Measurements from ENCODE around the gene CDC123. TPM values are rescaled to one million over a fixed set of nuclear protein-coding genes. Genes with fewer than 3 reads are reported as not detected.

Gene CDC123
- total RNA-seq, 1 experiment from 2014 or later = 132 TPM

DNA sequence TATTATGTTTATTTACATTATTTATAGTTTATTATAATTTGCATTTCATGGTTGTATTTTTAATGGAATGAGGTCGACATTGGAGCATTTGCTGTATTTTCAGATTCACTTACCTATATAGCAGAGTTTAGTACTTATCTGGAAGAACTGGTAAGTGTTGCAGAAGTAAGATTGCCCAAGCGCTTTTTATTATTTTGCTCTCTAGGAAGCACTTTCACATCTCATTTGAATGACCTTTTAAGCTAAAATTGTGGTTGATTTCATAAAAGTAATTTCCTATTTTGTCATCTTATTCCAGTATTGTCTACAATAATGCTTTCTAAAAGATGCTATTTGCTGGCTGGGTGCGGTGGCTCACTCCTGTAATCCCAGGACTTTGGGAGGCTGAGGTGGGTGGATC, 37.9 kb upstream of the CDC123 start:
- no TSS peak for BruUV-seq (replicated peaks)
- CTCF ChIA-PET = no interaction called here
- Histone ChIP-seq H3K79me2 (ENCODE audit: insufficient read depth, low read length) (no peaks in the 10 kb centered on the region), H4K20me1 (ENCODE audit: insufficient read depth) (no peaks in the 10 kb centered on the region), H2AFZ (ENCODE audit: low read depth, low read length, poor library complexity, severe bottlenecking) (no peak overlapping the region), H3K27me3 (ENCODE audit: insufficient read depth, low read length) (no peaks in the 10 kb centered on the region), H3K4me3 (replicated peaks in 1 of 2; ENCODE audit: low read depth in 1 of 2, low read length in 2 of 2) (no peak overlapping the region), H3K9ac (ENCODE audit: low read length) (no peak overlapping the region), H3K4me1 (ENCODE audit: control insufficient read depth in 1 of 2, insufficient read depth in 2 of 2, low read length in 2 of 2) (no peaks in the 10 kb centered on the region), H3K27ac (ENCODE audit: low read depth, low read length) (no peak overlapping the region), H3K9me2 (ENCODE audit: insufficient read depth) (no peaks in the 10 kb centered on the region), H3K36me3 (ENCODE audit: control insufficient read depth in 1 of 2, insufficient read depth in 2 of 2, low read length in 2 of 2) (peaks cover 6 to 11% of the 10 kb centered on the region in 2 experiments; a peak in 3 of 4 replicates), H3K4me2 (ENCODE audit: low read length) (no peak overlapping the region), H3K9me3 (ENCODE audit: control insufficient read depth in 1 of 2, insufficient read depth in 1 of 2, low read depth in 1 of 2, low read length in 2 of 2) (no peaks in the 10 kb centered on the region)
- intact Hi-C loops (cut with micrococcal nuclease) = no loop called here
- POLR2A ChIA-PET = no interaction called here
- no peak for TF ChIP-seq FOSL1 (IDR thresholded peaks at IDR 0.05; ENCODE audit: low read depth)
- no peak for TF ChIP-seq ELF1 (IDR thresholded peaks at IDR 0.05; ENCODE audit: borderline replicate concordance, low read depth)
- TF ChIP-seq EGR1 (IDR thresholded peaks at IDR 0.05; ENCODE audit: low read depth) = no peak
- TF ChIP-seq, protein P1, sequence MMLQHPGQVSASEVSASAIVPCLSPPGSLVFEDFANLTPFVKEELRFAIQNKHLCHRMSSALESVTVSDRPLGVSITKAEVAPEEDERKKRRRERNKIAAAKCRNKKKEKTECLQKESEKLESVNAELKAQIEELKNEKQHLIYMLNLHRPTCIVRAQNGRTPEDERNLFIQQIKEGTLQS (IDR thresholded peaks at IDR 0.05) = no peak
- TF ChIP-seq ZNF274 (IDR thresholded peaks at IDR 0.05; ENCODE audit: low read depth, low read length) = no peak
- TF ChIP-seq RAD21 (IDR thresholded peaks at IDR 0.05; ENCODE audit: low read depth) = no peak
- TF ChIP-seq, protein P2, sequence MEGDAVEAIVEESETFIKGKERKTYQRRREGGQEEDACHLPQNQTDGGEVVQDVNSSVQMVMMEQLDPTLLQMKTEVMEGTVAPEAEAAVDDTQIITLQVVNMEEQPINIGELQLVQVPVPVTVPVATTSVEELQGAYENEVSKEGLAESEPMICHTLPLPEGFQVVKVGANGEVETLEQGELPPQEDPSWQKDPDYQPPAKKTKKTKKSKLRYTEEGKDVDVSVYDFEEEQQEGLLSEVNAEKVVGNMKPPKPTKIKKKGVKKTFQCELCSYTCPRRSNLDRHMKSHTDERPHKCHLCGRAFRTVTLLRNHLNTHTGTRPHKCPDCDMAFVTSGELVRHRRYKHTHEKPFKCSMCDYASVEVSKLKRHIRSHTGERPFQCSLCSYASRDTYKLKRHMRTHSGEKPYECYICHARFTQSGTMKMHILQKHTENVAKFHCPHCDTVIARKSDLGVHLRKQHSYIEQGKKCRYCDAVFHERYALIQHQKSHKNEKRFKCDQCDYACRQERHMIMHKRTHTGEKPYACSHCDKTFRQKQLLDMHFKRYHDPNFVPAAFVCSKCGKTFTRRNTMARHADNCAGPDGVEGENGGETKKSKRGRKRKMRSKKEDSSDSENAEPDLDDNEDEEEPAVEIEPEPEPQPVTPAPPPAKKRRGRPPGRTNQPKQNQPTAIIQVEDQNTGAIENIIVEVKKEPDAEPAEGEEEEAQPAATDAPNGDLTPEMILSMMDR (IDR thresholded peaks at IDR 0.05 in 2 of 3, conservative IDR thresholded peaks at IDR 0.05 in 1 of 3; ENCODE audit: borderline replicate concordance in 1 of 3, insufficient read depth in 1 of 3, low read depth in 2 of 3, low read length in 2 of 3) = no peak
- TF ChIP-seq CEBPB (IDR thresholded peaks at IDR 0.05; ENCODE audit: low read depth) = no peak
- no peak for TF ChIP-seq SP1 (IDR thresholded peaks at IDR 0.05; ENCODE audit: low read depth)
- no peak for TF ChIP-seq SIN3A (IDR thresholded peaks at IDR 0.05; ENCODE audit: low read depth)
- TF ChIP-seq, protein P3, sequence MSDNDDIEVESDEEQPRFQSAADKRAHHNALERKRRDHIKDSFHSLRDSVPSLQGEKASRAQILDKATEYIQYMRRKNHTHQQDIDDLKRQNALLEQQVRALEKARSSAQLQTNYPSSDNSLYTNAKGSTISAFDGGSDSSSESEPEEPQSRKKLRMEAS (IDR thresholded peaks at IDR 0.05) = no peak
- RAD21 ChIA-PET (ENCODE audit: low non-redundant PET in 1 of 2, low total read pairs in 2 of 2, uncharacterized antibody in 2 of 2, unreplicated experiment in 2 of 2) = no interaction called here
- no peak for ATAC-seq
- DNase-seq (ENCODE audit: low read depth, low spot score) = no peak

All from HCT116 (cell line).